HepG2 (cell line): ENCODE results near the gene OLFM3. TPM values are rescaled to one million over a fixed set of nuclear protein-coding genes. Genes with fewer than 3 reads are reported as not detected.

Experiments
- ATAC-seq: fragments of 200-7000 bp; cut with Tn5 transposase; 3 replicates; pipeline ENCODE4 v1.9.1; 2020; ENCODE audit warnings: mild to moderate bottlenecking, moderate library complexity
- BruUV-seq: library from RNA; stranded (reverse); fragments of 400-500 nt; replicated peaks from 2 replicates; lab custom pipeline; 2021; lab: Mats Ljungman, UMichigan
- CTCF ChIA-PET: fragments of 300-600 bp; formaldehyde crosslinking; extraction: SDS; loops from one replicate; lab custom pipeline; 2021; ENCODE audit warnings: low total read pairs, inconsistent platforms, low intra/inter-chr PET ratio; lab: Yijun Ruan, JAX
- POLR2A ChIA-PET: fragments of 350-600 bp; sonication (Branson Sonifier 250); formaldehyde crosslinking; loops from one replicate; lab custom pipeline; 2020; ENCODE audit warnings: antibody characterized with exemption, inconsistent platforms; lab: Yijun Ruan, JAX
- DNase-seq: peaks from one replicate; pipeline ENCODE4 v3.0.0-alpha.2; 2015; ENCODE audit warnings: low spot score
- FAIRE-seq: peaks from 3 replicates; lab custom pipeline; 2011; peaks lifted over from hg19 to GRCh38; lab: Jason Lieb, UNC
- H2AFZ ChIP-seq: one replicate; pipeline ENCODE4 v1.6.1; 2011; ENCODE audit warnings: low read length, inconsistent platforms
- H3K27ac ChIP-seq: fragments of 300-600 bp; 3 replicates; pipeline ENCODE4 v1.8.0; 2011; ENCODE audit warnings: mixed run types, mild to moderate bottlenecking, mixed read lengths, low read length, inconsistent platforms; ENCODE audit not compliant: insufficient read depth; ENCODE audit errors: extremely low read length
- H3K27me3 ChIP-seq, 2 experiments: fragments of 200-600 bp in 1 of 2; 2 replicates in 1 of 2; 3 replicates in 1 of 2; pipeline versions ENCODE4 v1.6.0 to v1.8.0; 2011; ENCODE audit warnings: low read length in 2 of 2, mild to moderate bottlenecking in 2 of 2, moderate library complexity in 2 of 2, inconsistent platforms in 1 of 2; ENCODE audit not compliant: insufficient read depth in 2 of 2, control insufficient read depth in 1 of 2
- H3K36me3 ChIP-seq, 2 experiments: fragments of 200-600 bp in 1 of 2; replicated peaks in 1 of 2; 2 replicates in 1 of 2; 3 replicates in 1 of 2; pipeline versions ENCODE4 v1.5.1 to v1.8.0; 2011; ENCODE audit warnings: low read length in 2 of 2, inconsistent platforms in 1 of 2; ENCODE audit not compliant: insufficient read depth in 2 of 2, control insufficient read depth in 1 of 2
- H3K4me1 ChIP-seq: 2 replicates; pipeline ENCODE4 v1.5.1; 2012; ENCODE audit warnings: low read length, inconsistent platforms; ENCODE audit not compliant: insufficient read depth
- H3K4me2 ChIP-seq: 2 replicates; pipeline ENCODE4 v1.6.0; 2011; ENCODE audit warnings: low read depth, low read length, inconsistent platforms
- H3K4me3 ChIP-seq, 3 experiments: fragments of 200-600 bp in 1 of 3; sonication (generic), shearing (Covaris generic) in 1 of 3; replicated peaks in 1 of 3; 2 replicates each; pipeline ENCODE4 v1.5.1; 2011 to 2016; ENCODE audit warnings: low read length in 3 of 3, inconsistent platforms in 2 of 3, low read depth in 2 of 3, mild to moderate bottlenecking in 2 of 3, control low read depth in 1 of 3, mixed read lengths in 1 of 3; ENCODE audit not compliant: insufficient read depth in 1 of 3
- H3K79me2 ChIP-seq: one replicate; pipeline ENCODE4 v1.6.1; 2011; ENCODE audit warnings: low read length, inconsistent platforms; ENCODE audit not compliant: insufficient read depth
- H3K9ac ChIP-seq: 2 replicates; pipeline ENCODE4 v1.6.0; 2011; ENCODE audit warnings: mild to moderate bottlenecking, low read depth, low read length, inconsistent platforms; ENCODE audit not compliant: insufficient read depth
- H3K9me3 ChIP-seq: 2 replicates; pipeline ENCODE4 v1.5.1; 2012; ENCODE audit warnings: mild to moderate bottlenecking, low read length
- H4K20me1 ChIP-seq: 2 replicates; pipeline ENCODE4 v1.6.0; 2011; ENCODE audit warnings: inconsistent platforms, mild to moderate bottlenecking, low read length, moderate library complexity; ENCODE audit not compliant: insufficient read depth
- DRAP1 ChIP-seq: IDR thresholded peaks from 2 replicates; pipeline ENCODE4 v1.6.1; 2016; ENCODE audit warnings: missing genetic modification reagents, missing compliant biosample characterization
- ELF1 ChIP-seq: sonication (generic); formaldehyde crosslinking; IDR thresholded peaks from 2 replicates; pipeline ENCODE4 v1.4.0; 2020; ENCODE audit warnings: missing genetic modification reagents
- FOSL2 ChIP-seq: sonication (generic); formaldehyde crosslinking; IDR thresholded peaks from 2 replicates; pipeline ENCODE4 v1.4.0; 2020; ENCODE audit warnings: missing genetic modification reagents
- HIC2 ChIP-seq: sonication (generic); formaldehyde crosslinking; IDR thresholded peaks from 2 replicates; pipeline ENCODE4 v1.9.0; 2022; ENCODE audit warnings: low read depth, missing genetic modification reagents
- HOXA7 ChIP-seq: sonication (generic); formaldehyde crosslinking; IDR thresholded peaks from 2 replicates; pipeline ENCODE4 v1.8.1; 2022; ENCODE audit warnings: mild to moderate bottlenecking, missing genetic modification reagents, moderate library complexity
- KLF11 ChIP-seq: IDR thresholded peaks from 2 replicates; pipeline ENCODE4 v1.6.1; 2016; ENCODE audit warnings: missing compliant biosample characterization
- KMT2B ChIP-seq: IDR thresholded peaks from 2 replicates; pipeline ENCODE4 v1.6.1; 2016; ENCODE audit warnings: missing genetic modification reagents, missing compliant biosample characterization
- SMYD3 ChIP-seq: sonication (generic); formaldehyde crosslinking; IDR thresholded peaks from 2 replicates; pipeline ENCODE4 v1.8.1; 2023; ENCODE audit warnings: mild to moderate bottlenecking, missing genetic modification reagents
- SRSF4 ChIP-seq: fragments of 200-400 bp; formaldehyde crosslinking; IDR thresholded peaks from one replicate; pipeline ENCODE4 v1.6.1; 2018; ENCODE audit warnings: mild to moderate bottlenecking, low read depth, low read length, moderate library complexity; ENCODE audit not compliant: poor library complexity, severe bottlenecking
- STAT5B ChIP-seq: sonication (generic); formaldehyde crosslinking; IDR thresholded peaks from 2 replicates; pipeline ENCODE4 v1.4.0; 2020; ENCODE audit warnings: missing genetic modification reagents
- THRA ChIP-seq: sonication (generic); formaldehyde crosslinking; IDR thresholded peaks from 2 replicates; pipeline ENCODE4 v1.4.0; 2020; ENCODE audit warnings: missing genetic modification reagents, borderline replicate concordance
- ZBTB26 ChIP-seq: IDR thresholded peaks from 2 replicates; pipeline ENCODE4 v1.6.1; 2016; ENCODE audit warnings: missing compliant biosample characterization, missing genetic modification reagents, borderline replicate concordance
- ZBTB42 ChIP-seq: sonication (generic); formaldehyde crosslinking; IDR thresholded peaks from 2 replicates; pipeline ENCODE4 v1.5.0; 2020; ENCODE audit warnings: mild to moderate bottlenecking, missing genetic modification reagents
- ZNF564 ChIP-seq: sonication (generic); formaldehyde crosslinking; IDR thresholded peaks from 2 replicates; pipeline ENCODE4 v1.8.1; 2023; ENCODE audit warnings: mild to moderate bottlenecking, missing genetic modification reagents
- ZNF614 ChIP-seq: IDR thresholded peaks from 2 replicates; pipeline ENCODE4 v1.6.1; 2018; ENCODE audit warnings: missing biosample characterization, missing genetic modification reagents, inconsistent platforms, borderline replicate concordance
- in situ Hi-C: cut with HindIII; loops from 2 replicates; pipeline ENCODE4 v1.10.0; 2017; ENCODE audit warnings: low pct_unique_long_range_greater_than_20kb; ENCODE audit not compliant: extremely low pct_ligation_motif_present
- intact Hi-C: fragments of 100-400 bp; cut with micrococcal nuclease; formaldehyde crosslinking; loops from one replicate; pipeline ENCODE4 v1.10.0; 2022; ENCODE audit not compliant: unreplicated experiment
- polyA plus RNA-seq, 8 experiments: library from polyadenylated mRNA; depleted of rRNA in 3 of 8; stranded (reverse) in 7 of 8; unstranded in 1 of 8; fragments of >200 nt; fragmentation: Illumina TruSeq in 4 of 8; extraction: Trizol in 4 of 8; gene quantifications; 2 replicates each; pipeline versions ENCODE4 v1.2.1 to v1.2.3, GENCODE V29; 2011 to 2016; ENCODE audit warnings: low read depth in 4 of 8, missing spikeins in 1 of 8, mixed read lengths in 1 of 8; ENCODE audit not compliant: insufficient read depth in 1 of 8
- total RNA-seq, 5 experiments: library from RNA; depleted of rRNA; stranded (reverse); fragments of >200 nt; fragmentation: Illumina TruSeq; extraction: Trizol; gene quantifications; 2 replicates each; pipeline ENCODE4 v1.2.3, GENCODE V29; 2016; ENCODE audit warnings: low read depth in 1 of 5

Gene OLFM3
- total and polyA plus RNA-seq, 2 of the 13 experiments (the other 11 are each of a cell fraction or from before 2014, with no cell fraction given), result not detected

GRCh38 chr1:101833312-101833711 is 163.4 kb downstream of the OLFM3 start (continued):
- no peak for TF ChIP-seq KMT2B (CRISPR knock-in tag)
- no peak for TF ChIP-seq KLF11 (CRISPR knock-in tag)

- CTCF ChIA-PET, result no interaction called here
- no peak overlapping the region for H2AFZ ChIP-seq
- no peak for FAIRE-seq
- no peaks in the 10 kb centered on the region for H3K36me3 ChIP-seq
- no peaks in the 10 kb centered on the region for H3K79me2 ChIP-seq
- H4K20me1 ChIP-seq, result no peaks in the 10 kb centered on the region
- no peaks in the 10 kb centered on the region for H3K27me3 ChIP-seq
- POLR2A ChIA-PET, result no interaction called here
- H3K4me3 ChIP-seq, result no peak overlapping the region
- no peak overlapping the region for H3K9ac ChIP-seq
- in situ Hi-C loops, result no loop called here
- no peak for TF ChIP-seq STAT5B
- TF ChIP-seq THRA (CRISPR knock-in tag), result no peak
- no peak for TF ChIP-seq FOSL2 (CRISPR knock-in tag)
- no peak for TF ChIP-seq ZNF564
- no peak for TF ChIP-seq SMYD3 (CRISPR knock-in tag)
- no peak for TF ChIP-seq HIC2 (CRISPR knock-in tag)
- no peak for TF ChIP-seq DRAP1 (CRISPR knock-in tag)
- TF ChIP-seq ZBTB42 (CRISPR knock-in tag), result no peak
- no peak for TF ChIP-seq ZBTB26 (CRISPR knock-in tag)
- no peak for TF ChIP-seq ZNF614 (CRISPR knock-in tag)
- no peak for TF ChIP-seq ELF1
- TF ChIP-seq HOXA7 (CRISPR knock-in tag), result no peak
- TF ChIP-seq SRSF4, result no peak
- no peak overlapping the region for H3K4me2 ChIP-seq
- intact Hi-C loops, result loop anchor here (1.0 kb wide), 1 partner anchor 33 kb away; no protein-coding TSS in a partner anchor
- no peak for DNase-seq
- BruUV-seq, result no TSS peak
- no peaks in the 10 kb centered on the region; the same call in 1 of the 2 replicates for H3K9me3 ChIP-seq
- no peak for ATAC-seq
- no peaks in the 10 kb centered on the region for H3K4me1 ChIP-seq
- no peak overlapping the region for H3K27ac ChIP-seq
Observed at GRCh38 chr1:101826416-101826815, 170.3 kb downstream of the OLFM3 start.
